HG03460 (cell line): ENCODE measurements around the gene EPM2A.
A peak's percentile ranks its signal among the peaks of the same experiment; 100 is the strongest.
"Not testable (repeated sequence)": the region's sequence is repeated elsewhere in the genome, so short reads cannot be mapped to it uniquely, and the experiment has no call there.

Source experiments
- ATAC-seq: cut with Tn5 transposase; IDR thresholded peaks from one replicate; pipeline ENCODE4 v1.9.1; 2021; ENCODE audit not compliant: unreplicated experiment

EPM2A gene

DNA sequence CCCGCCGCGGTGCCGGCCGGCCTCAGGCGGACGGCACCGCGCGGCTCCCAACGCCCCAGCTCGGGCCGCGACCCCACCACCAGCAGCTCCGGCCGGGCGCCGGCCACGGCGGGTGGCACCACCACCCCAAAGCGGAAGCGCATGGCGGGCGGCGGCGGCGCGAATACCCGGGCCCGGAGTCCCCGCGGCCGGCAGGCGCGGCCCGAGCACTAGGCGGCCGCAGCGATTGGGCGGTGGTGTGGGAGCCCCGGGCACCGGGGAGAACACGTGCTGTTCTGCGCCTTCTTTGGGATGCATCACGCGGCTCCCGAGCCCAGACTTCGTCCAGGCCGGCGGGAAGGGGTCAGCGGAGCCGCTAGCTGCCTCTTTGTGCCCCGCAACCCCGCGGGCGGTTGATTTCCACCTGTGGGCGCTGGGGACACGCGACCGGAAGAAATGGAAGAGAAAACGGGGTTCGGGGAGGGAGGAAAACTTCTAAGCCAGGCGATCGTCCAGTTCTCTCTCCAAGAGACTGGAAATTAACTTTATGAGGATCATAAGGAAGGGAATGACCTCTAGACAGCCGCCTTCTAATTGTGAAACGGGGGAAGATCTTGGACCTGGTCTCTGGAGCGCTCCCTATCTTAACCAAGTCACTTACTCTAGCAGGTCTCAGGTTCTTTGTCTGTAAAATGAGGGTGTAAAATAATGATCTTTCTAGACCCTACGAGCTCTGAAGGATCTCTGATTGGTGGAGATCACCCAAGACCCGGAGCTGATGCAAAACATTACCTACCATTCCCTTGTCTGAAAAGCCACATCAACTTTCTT is at the start of gene EPM2A:
Gene EPM2A, minus strand, starts transcription at position 165 of the 810 bp plus-strand sequence. Its CDS starts 22 bp downstream, at position 143.
- ATAC-seq, result peak; percentile 70

- peak; percentile 88 for ATAC-seq
These were observed 49.4 kb upstream of the EPM2A start for GRCh38 chr6:145784683-145785082.

GRCh38 chr6:145783796-145784195 is 48.5 kb upstream of the EPM2A start:
- no peak for ATAC-seq

GRCh38 chr6:145772846-145773245 is 37.5 kb upstream of the EPM2A start:
- ATAC-seq, result no peak

DNA sequence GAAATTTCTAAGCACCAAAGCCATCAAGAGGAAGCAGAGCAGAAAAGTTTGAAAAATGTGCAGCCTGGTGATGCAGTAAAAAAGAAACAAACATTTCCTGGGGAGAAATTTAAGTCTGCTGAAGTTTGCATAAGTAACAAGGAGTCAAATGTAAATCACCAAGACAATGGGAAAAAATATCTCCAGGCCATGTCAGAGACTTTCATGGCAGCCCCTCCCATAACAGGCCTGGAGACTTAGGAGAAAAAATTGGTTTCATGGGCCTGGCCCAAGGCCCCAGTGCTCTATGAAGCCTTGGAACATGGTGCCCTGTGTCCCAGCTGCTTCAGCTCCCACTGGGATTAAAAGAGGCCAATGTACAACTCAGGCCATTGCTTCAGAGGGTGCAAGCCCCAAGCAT is 30.1 kb upstream of the EPM2A start:
- no peak for ATAC-seq

GRCh38 chr6:145763742-145764141 is 28.4 kb upstream of the EPM2A start:
- no peak for ATAC-seq

DNA sequence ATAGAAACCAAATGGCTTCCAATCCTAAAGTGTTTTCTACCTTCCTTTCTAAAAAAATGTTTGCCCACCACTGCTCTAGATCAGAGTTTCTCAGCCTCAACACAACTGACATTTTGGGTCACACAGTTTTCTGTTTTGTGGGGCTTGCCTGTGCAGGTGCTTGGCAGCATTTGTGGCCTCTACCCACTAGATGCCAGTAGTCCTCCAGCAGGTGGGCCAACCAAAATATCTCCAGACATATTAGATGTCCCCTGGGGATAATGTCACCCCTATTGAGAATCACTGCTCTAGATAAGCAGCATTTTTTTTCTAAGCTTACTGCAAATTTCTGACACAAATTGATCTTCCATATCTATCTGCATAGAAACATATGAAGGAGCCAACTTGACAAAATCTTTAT is 26.3 kb upstream of the EPM2A start:
- ATAC-seq, result peak; percentile 89

DNA sequence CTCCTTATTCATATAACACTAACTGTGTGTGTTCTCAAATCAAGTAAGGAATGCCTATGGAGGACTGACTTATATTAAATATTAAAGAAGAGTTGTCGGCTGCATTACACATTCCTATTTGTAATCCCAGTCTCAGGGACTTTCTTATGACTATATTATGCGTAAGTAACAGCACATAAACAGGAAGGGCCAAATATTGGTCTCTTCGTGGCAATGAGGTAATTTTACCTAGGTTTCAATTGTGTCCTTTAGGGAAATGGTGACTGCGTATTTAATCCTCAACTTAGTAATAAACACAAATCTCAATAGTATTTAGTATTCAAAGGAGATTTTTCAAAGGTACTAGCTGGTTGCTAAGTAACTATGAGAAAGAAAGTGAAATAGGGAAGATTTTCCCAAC is 22.8 kb upstream of the EPM2A start:
- ATAC-seq, result no peak

DNA sequence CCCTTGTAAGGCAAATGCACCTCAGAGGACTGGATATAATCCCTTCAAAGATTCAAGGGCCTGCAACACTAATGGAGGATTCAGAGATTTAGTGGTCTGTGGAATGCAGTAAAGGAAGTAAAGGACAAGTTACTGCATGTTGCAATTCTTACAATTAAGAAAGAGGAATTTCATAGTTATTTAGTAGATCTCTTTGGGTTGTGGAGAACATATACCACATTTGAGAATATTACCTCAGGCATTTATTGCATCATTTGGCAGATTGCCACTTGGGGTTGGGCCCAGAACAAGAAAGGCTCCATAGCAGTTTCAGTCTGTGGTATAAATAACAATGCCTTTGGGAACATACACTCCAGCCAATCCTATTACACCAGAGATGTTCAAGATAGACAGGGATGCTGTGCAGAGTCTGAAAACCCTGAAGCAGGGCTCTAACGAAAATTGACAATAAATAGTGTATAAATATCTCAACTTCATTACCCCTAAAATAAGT is 20.9 kb upstream of the EPM2A start:
- no peak for ATAC-seq

- ATAC-seq, result no peak
These were observed 20.4 kb upstream of the EPM2A start for GRCh38 chr6:145755682-145756081.

DNA sequence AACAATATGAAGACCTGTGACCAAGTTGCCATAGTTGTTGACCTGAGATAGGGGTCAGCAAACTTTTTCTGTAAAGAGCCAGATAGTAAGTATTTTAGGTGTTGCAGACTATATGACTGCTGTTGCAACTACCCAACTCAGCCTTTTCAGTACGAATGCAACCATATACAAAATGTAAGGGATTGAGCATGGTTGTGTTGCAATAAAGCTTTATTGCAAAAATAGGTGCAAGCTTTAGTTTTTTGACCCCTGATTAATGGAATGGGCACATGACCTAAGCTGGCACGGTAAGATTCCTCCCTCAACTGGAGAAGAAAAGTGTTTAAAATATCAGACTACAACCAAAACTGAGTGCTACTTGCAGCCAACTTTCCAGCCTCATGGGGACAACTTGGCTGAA is 17.3 kb upstream of the EPM2A start:
- ATAC-seq, result no peak

GRCh38 chr6:145749632-145750031 is 14.3 kb upstream of the EPM2A start:
- peak; percentile 79 for ATAC-seq

- no peak for ATAC-seq
These were observed 10.5 kb upstream of the EPM2A start for GRCh38 chr6:145745861-145746260.

GRCh38 chr6:145744619-145745018 is 9.3 kb upstream of the EPM2A start:
- no peak for ATAC-seq

- ATAC-seq, result no peak
These were observed 8.0 kb upstream of the EPM2A start for GRCh38 chr6:145743332-145743731.

DNA sequence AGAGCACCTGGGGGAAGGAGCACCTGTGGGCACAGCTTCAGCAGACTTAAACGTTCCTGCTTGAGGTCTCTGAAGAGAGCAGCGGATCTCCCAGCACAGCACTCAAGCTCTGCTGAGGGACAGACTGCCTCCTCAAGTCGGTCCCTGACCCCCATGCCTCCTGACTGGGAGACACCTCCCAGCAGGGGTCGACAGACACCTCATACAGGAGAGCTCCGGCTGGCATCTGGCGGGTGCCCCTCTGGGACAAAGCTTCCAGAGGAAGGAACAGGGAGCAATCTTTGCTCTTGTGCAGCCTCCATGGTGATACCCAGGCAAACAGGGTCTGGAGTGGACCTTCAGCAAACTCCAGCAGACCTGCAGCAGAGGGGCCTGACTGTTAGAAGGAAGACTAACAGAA is 7.2 kb upstream of the EPM2A start:
- not testable (repeated sequence) for ATAC-seq

GRCh38 chr6:145739685-145740084 is 4.4 kb upstream of the EPM2A start:
- ATAC-seq, result not testable (repeated sequence)

DNA sequence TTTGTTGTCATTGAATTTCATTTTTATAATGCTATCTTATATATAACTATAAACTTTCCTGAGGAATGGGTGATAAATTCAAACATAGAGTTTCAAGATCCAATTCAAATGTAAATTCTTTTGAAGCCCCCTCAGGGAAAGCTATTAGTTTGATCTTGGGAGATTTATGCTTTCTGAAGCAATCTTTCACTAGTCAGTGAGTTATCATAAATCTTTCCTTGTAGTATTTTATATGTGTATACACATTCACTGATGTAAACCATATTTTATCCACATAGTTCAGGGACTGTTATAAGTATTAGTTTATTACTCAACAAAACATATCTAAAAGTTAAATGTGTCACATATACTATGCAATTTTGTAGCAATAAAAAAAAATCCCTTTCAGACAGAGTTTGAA is 2.9 kb upstream of the EPM2A start:
- no peak for ATAC-seq

DNA sequence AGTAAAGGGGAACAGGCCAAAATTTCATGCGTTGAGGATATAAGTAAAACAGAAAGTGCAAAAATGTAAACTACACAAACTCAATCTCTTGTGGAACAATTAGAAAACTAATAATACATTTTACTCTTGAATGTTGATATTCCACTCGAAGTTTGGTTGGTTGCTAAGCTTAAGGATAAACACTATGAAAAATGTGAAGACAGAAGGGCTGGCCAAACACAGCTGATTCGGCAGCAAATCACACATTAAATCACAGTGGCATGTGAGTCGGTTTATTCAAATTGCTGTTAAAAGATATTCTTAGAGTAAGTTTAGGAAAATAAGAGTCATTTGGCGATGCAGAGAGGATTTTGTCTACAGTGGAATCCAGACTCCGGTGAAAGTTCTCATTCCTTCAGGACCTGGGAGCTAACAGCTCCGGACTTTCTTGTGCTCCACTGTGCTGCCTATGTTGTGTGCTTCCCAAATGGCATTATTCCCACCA is 1.4 kb upstream of the EPM2A start:
- ATAC-seq, result no peak

DNA sequence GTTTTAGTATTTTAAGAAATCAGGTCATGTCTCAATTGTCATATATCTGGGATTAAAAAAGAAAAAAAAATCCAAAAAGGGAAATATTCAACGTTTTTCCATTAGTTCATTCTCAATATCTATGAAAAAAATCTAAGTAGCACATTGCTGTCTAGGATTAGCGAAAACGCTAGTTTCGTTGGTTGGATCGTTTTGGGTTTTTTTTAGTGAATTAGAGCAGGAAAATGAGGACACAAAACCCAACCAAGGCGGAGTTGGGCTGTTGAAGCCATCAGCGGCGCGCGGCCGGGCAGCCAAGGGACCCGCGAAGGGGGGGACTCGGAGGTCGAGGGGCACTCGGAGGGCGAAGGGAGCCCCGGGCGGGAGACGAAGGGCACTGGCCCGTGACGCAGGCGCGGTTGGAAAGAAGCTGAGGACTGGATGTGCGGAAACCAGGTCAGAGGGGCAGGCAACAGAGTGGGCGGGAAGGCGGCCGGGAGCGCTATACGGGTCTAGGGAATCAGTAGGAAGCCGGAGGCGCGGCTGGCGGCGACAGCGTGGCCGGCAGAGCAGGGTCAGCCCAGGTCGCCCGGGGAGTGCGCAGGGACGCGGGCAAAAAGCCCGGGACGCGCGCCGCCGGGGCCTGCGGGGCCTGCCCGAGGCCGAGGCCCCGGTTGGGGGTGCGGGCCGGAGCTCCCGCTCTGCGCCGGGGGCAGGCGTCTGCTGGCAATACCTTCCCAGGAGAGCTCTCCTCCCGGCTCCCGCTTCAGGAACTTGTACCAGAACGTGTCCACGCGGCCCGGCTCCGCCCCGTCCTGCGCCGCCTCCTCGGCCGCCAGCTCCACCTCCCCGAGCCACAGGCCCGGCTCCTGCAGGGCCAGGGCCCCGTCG is 599 bp downstream of the EPM2A start:
- peak; percentile 64 for ATAC-seq

GRCh38 chr6:145733810-145734209 is 1.5 kb downstream of the EPM2A start:
- no peak for ATAC-seq

- no peak for ATAC-seq
These were observed 2.1 kb downstream of the EPM2A start for GRCh38 chr6:145733207-145733606.
